T-cell (primary cell): Measurements from ENCODE around the gene PCSK1. TPM values are rescaled to one million over a fixed set of nuclear protein-coding genes. Genes with fewer than 3 reads are reported as not detected.
"Not testable (repeated sequence)": the region's sequence is repeated elsewhere in the genome, so short reads cannot be mapped to it uniquely, and the experiment has no call there.

Source experiments
- ATAC-seq, 4 experiments: fragments of 200-7000 bp in 3 of 4; fragments of 150-1000 bp in 1 of 4; cut with Tn5 transposase; replicated peaks in 1 of 4; 1 replicate in 3 of 4; 2 replicates in 1 of 4; pipeline ENCODE4 v1.10.0; 2021; ENCODE audit warnings: moderate library complexity in 3 of 4, mild to moderate bottlenecking in 2 of 4, moderate number of reproducible peaks in 1 of 4
- CTCF ChIA-PET, 2 donors: fragments of 300-600 bp; sonication (Branson Sonifier 250); formaldehyde crosslinking; loops; one replicate each; lab custom pipeline; 2022; ENCODE audit warnings: antibody characterized with exemption in 2 of 2; lab: Charles Lee
- POLR2A ChIA-PET, 2 donors: fragments of 300-600 bp; sonication (Branson Sonifier 250); formaldehyde crosslinking; loops; one replicate each; lab custom pipeline; 2022; ENCODE audit warnings: antibody characterized with exemption in 2 of 2; lab: Charles Lee
- DNase-seq, 35 experiments: peaks; one replicate each; pipeline versions ENCODE4 v3.0.0 to v3.0.0-alpha.2; 2013 to 2023
- H3K27ac ChIP-seq: one replicate; pipeline ENCODE4 v1.5.1; 2013; ENCODE audit warnings: low read length
- H3K27me3 ChIP-seq, 2 experiments: replicated peaks in 1 of 2; 1 replicate in 1 of 2; 2 replicates in 1 of 2; pipeline versions ENCODE4 v1.6.1 to v1.7.0; 2013; ENCODE audit warnings: low read length in 1 of 2, mixed read lengths in 1 of 2; ENCODE audit not compliant: control insufficient read depth in 2 of 2, insufficient read depth in 2 of 2; ENCODE audit errors: extremely low read depth in 1 of 2
- H3K36me3 ChIP-seq, 2 donors: 1 replicate in 1 of 2; 2 replicates in 1 of 2; pipeline versions ENCODE4 v1.6.1 to v1.7.0; 2013; ENCODE audit warnings: low read length in 1 of 2; ENCODE audit not compliant: control insufficient read depth in 2 of 2, insufficient read depth in 1 of 2; ENCODE audit errors: extremely low read depth in 1 of 2
- H3K4me1 ChIP-seq, 2 experiments: 1 replicate in 1 of 2; 2 replicates in 1 of 2; pipeline versions ENCODE4 v1.6.1 to v1.7.0; 2013; ENCODE audit warnings: low read length in 2 of 2, mixed read lengths in 1 of 2; ENCODE audit not compliant: insufficient read depth in 2 of 2, control insufficient read depth in 1 of 2; ENCODE audit errors: extremely low read depth in 1 of 2
- H3K4me3 ChIP-seq, 2 donors: 1 replicate in 1 of 2; 2 replicates in 1 of 2; pipeline versions ENCODE4 v1.5.1 to v1.7.0; 2013; ENCODE audit warnings: mild to moderate bottlenecking in 2 of 2, low read length in 1 of 2, moderate library complexity in 1 of 2; ENCODE audit not compliant: control insufficient read depth in 1 of 2; ENCODE audit errors: extremely low read depth in 1 of 2
- H3K9me3 ChIP-seq: 2 replicates; pipeline ENCODE4 v1.7.0; 2013
- H3K27ac Mint-ChIP-seq, 2 donors: one replicate each; pipeline ENCODE4 v1.8.0; 2020 to 2021; ENCODE audit warnings: mild to moderate bottlenecking in 2 of 2, mixed read lengths in 2 of 2
- H3K27me3 Mint-ChIP-seq, 2 donors: one replicate each; pipeline ENCODE4 v1.8.0; 2021 to 2022; ENCODE audit warnings: mixed read lengths in 2 of 2
- H3K36me3 Mint-ChIP-seq: one replicate; pipeline ENCODE4 v1.8.0; 2021; ENCODE audit warnings: mixed read lengths
- H3K4me1 Mint-ChIP-seq, 3 donors: one replicate each; pipeline ENCODE4 v1.8.0; 2020 to 2022; ENCODE audit warnings: mixed read lengths in 3 of 3, mild to moderate bottlenecking in 1 of 3
- H3K4me3 Mint-ChIP-seq, 3 donors: one replicate each; pipeline ENCODE4 v1.8.0; 2020 to 2022; ENCODE audit warnings: mild to moderate bottlenecking in 3 of 3, mixed read lengths in 3 of 3, moderate library complexity in 3 of 3
- H3K9me3 Mint-ChIP-seq, 3 donors: one replicate each; pipeline ENCODE4 v1.8.0; 2020 to 2022; ENCODE audit warnings: mixed read lengths in 3 of 3
- WGBS: methylation state at CpG from one replicate; pipeline ENCODE4 v1.1.5; 2013; ENCODE audit warnings: missing lambda C conversion rate; ENCODE audit not compliant: insufficient coverage; 5-methylcytosine and 5-hydroxymethylcytosine counted together
- total RNA-seq, 35 experiments: library from RNA in 6 of 35; stranded (reverse) in 6 of 35; fragments of 120-200 nt in 1 of 35; gene quantifications; one replicate each; pipeline versions ENCODE4 v1.2.1 to v1.2.4 and lab custom pipeline; 2013 to 2026

Gene PCSK1
- total RNA-seq, 5 donors from 2014 or later (not counting 1 experiment from before 2014, with no cell fraction given), result not detected

DNA sequence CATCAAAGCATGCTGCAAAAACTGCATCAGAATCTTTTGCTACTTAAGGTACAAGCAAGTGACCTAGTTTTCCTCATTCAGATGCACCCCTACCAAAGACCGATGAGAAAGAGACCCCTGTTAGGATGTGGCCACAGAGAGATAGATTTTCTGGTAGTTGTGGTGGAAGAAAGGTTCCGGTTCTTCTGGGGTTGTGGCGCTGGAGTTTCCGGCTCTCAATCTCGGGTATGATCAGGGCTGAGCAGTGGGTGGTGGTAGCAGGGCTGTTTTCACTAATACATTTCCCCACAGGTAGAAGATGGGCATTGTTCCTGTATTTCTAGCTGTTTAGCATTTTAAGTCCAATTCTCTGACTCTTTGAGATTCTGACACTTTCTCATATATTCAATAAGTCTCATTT lies 58.4 kb downstream of the PCSK1 start:
- Mint-ChIP-seq H3K27me3 (peaks cover 4 to 31% of the 10 kb centered on the region in 2 donors), H3K36me3 (no peaks in the 10 kb centered on the region), H3K9me3 (no peaks in the 10 kb centered on the region), H3K4me1 (peaks cover 6 to 12% (median 7%) of the 10 kb centered on the region in 3 donors), H3K27ac (no peak overlapping the region), H3K4me3 (peak overlapping the region in 1 of 3 donors; percentile 11)
- H3K9me3 ChIP-seq, result no peaks in the 10 kb centered on the region
- ATAC-seq, result peak in 3 of 4 experiments; percentile 32 to 64 (median 39)
- peak in 2 of 35 experiments; percentile 5 to 9 for DNase-seq
- WGBS, result no CpG with 5 or more reads among the region's 5 CpGs
- POLR2A ChIA-PET, result no interaction called here
- no peaks in the 10 kb centered on the region for H3K36me3 ChIP-seq
- H3K4me1 ChIP-seq, result no peaks in the 10 kb centered on the region
- no peak overlapping the region for H3K4me3 ChIP-seq
- CTCF ChIA-PET, result interaction anchor here in 1 of 2 donors (0.6 kb wide), 1 partner anchor 39 kb away, joined by 3 read pairs; no protein-coding TSS in a partner anchor
- no peak overlapping the region for H3K27ac ChIP-seq
- no peaks in the 10 kb centered on the region for H3K27me3 ChIP-seq

DNA sequence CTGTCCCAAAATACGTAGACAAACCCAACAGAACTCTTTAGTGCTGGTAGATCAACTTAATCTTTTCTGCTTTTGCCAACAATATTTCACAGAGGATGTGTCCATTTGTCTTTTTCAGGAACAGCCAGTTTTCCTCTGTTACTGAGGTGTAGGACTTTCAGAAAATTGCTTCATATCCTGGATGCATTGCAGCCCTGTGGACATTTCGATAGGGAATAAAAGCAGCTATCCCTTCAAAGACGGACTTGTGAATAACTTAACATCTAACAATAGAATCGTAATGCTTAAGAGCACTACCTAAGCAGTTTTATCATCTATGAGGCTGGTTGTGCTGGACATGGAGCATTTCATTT lies 59.7 kb downstream of the PCSK1 start:
- no peak overlapping the region for H3K27ac Mint-ChIP-seq
- no peaks in the 10 kb centered on the region for H3K4me1 ChIP-seq
- ChIA-PET CTCF (no interaction called here), POLR2A (no interaction called here)
- H3K36me3 Mint-ChIP-seq, result no peaks in the 10 kb centered on the region
- H3K27ac ChIP-seq, result no peak overlapping the region
- whole genome bisulfite sequencing, result no CpG with 5 or more reads among the region's 4 CpGs
- no peak overlapping the region for H3K4me3 ChIP-seq
- ATAC-seq, result no peak
- H3K4me3 Mint-ChIP-seq, result no peak overlapping the region
- peaks cover 0 to 2% of the 10 kb centered on the region in 2 experiments for H3K27me3 ChIP-seq
- H3K9me3 Mint-ChIP-seq, result no peaks in the 10 kb centered on the region
- H3K9me3 ChIP-seq, result no peaks in the 10 kb centered on the region
- no peaks in the 10 kb centered on the region for H3K36me3 ChIP-seq
- peaks cover 6 to 12% (median 7%) of the 10 kb centered on the region in 3 donors for H3K4me1 Mint-ChIP-seq
- DNase-seq, result no peak
- peaks cover 8 to 37% of the 10 kb centered on the region in 2 donors for H3K27me3 Mint-ChIP-seq

DNA sequence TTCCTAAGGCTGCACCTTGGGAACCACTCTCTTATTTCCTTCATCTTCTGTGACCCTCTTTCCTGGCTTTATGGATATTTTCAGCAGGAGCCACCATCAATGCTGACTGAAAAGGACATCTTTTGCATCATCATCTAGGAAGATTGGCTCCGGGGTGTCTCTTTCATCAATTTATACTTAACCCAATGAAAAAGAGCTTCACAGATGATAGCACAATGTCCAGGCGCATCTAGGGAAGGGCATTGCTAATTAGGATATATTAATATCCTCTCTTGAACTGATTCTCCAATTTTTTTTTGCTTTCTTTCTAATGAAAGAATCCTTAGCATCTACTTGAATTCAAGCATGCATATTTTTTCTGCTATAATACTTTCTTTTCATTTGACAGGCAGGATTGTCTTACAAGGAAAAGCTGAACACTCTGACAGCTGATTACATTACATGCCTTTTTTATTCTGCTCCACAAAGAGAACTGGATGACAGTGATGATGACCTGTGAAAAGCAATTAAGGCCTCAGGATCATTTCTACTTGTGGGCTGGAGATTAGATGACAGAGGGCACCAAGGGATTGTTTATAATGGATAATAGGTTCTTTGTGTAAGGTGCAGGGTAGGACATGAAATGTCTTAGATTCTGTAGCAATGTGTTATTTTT lies 60.2 kb downstream of the PCSK1 start:
- POLR2A ChIA-PET, result no interaction called here
- H3K27ac Mint-ChIP-seq, result no peak overlapping the region

DNA sequence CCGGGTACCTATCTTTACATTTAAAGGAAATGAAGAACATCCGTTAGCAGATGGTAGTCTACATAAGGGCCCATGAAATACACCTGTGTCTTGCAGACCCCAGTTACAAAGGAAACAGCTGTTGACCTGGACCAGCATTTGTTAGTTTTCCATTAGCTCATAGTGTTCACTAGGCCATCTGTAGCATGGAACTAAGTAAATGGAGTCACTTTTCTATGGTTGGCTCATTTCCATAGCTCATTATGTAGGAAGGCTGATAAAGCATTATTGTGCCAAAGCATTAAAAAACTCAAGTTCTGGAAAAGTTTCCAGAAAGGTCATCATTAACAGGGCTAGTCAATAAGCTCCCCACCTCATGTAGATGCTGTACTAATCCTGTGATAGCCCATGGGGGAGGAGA lies 62.1 kb downstream of the PCSK1 start:
- no peak for ATAC-seq
- DNase-seq, result no peak
- Histone ChIP-seq H3K4me1 (no peaks in the 10 kb centered on the region), H3K9me3 (no peaks in the 10 kb centered on the region), H3K27ac (no peak overlapping the region), H3K4me3 (no peak overlapping the region), H3K36me3 (no peaks in the 10 kb centered on the region), H3K27me3 (peaks cover 0 to 8% of the 10 kb centered on the region in 2 experiments)
- H3K27ac Mint-ChIP-seq, result no peak overlapping the region
- H3K4me3 Mint-ChIP-seq, result no peak overlapping the region
- H3K36me3 Mint-ChIP-seq, result no peaks in the 10 kb centered on the region
- H3K9me3 Mint-ChIP-seq, result no peaks in the 10 kb centered on the region
- ChIA-PET CTCF (interaction anchor here in 1 of 2 donors (0.6 kb wide), 1 partner anchor 44 kb away, joined by 6 read pairs; no protein-coding TSS in a partner anchor), POLR2A (no interaction called here)
- H3K4me1 Mint-ChIP-seq, result peaks cover 6 to 12% (median 7%) of the 10 kb centered on the region in 3 donors
- 100% methylated on average over 2 of the region's 2 CpGs for WGBS
- H3K27me3 Mint-ChIP-seq, result peaks cover 12 to 37% of the 10 kb centered on the region in 2 donors

More for the DNA sequence above, 60.2 kb downstream of the PCSK1 start:
- Histone ChIP-seq H3K36me3 (no peaks in the 10 kb centered on the region), H3K27ac (no peak overlapping the region), H3K9me3 (no peaks in the 10 kb centered on the region), H3K4me1 (no peaks in the 10 kb centered on the region), H3K4me3 (no peak overlapping the region), H3K27me3 (peaks cover 0 to 5% of the 10 kb centered on the region in 2 experiments)
- CTCF ChIA-PET, result no interaction called here
- H3K36me3 Mint-ChIP-seq, result no peaks in the 10 kb centered on the region
- peaks cover 10 to 38% of the 10 kb centered on the region in 2 donors for H3K27me3 Mint-ChIP-seq
- no peak overlapping the region for H3K4me3 Mint-ChIP-seq
- H3K4me1 Mint-ChIP-seq, result peaks cover 6 to 12% (median 7%) of the 10 kb centered on the region in 3 donors
- ATAC-seq, result no peak
- DNase-seq, result no peak
- no peaks in the 10 kb centered on the region for H3K9me3 Mint-ChIP-seq
- WGBS, result no CpG with 5 or more reads among the region's 2 CpGs

DNA sequence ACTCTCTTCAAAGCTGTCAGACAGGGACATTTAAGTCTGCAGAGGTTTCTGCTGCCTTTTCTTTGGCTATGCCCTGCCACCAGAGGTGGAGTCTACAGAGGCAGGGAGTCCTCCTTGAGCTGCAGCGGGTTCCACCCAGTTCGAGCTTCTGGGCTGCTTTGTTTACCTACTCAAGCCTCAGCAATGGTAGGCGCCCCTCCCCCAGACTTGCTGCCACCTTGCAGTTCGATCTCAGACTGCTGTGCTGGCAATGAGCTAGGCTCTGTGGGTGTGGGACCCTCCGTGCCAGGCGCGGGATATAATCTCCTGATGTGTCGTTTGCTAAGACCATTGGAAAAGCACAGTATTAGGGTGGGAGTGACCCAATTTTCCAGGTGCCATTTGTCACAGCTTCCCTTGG lies 65.7 kb downstream of the PCSK1 start:
- H3K4me3 Mint-ChIP-seq, H3K4me1 Mint-ChIP-seq, H3K27ac Mint-ChIP-seq: not testable (repeated sequence)

DNA sequence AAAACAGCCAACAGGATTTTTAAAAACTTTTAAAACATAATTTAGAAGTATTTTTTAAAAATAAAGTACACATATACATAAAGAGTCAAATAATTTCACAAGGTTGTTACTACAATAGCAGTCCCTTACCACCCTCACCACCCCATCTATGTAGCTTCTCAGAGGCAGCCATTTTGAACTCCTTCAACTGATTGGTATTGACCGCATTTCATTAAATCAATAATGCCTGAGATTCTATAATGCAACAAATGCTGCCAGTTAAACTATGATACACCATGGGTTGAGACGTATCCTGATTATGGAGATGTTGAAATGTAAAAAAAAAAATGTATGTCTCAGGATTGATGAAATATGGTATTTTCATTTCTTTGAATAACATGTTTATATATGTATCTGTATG lies 78.8 kb downstream of the PCSK1 start:
- WGBS, result no CpG with 5 or more reads among the region's 2 CpGs
- no peaks in the 10 kb centered on the region for H3K9me3 Mint-ChIP-seq

More for the DNA sequence above, 65.7 kb downstream of the PCSK1 start:
- H3K27me3 ChIP-seq, DNase-seq, H3K27ac ChIP-seq, ATAC-seq, H3K4me1 ChIP-seq, H3K9me3 Mint-ChIP-seq, POLR2A ChIA-PET, H3K4me3 ChIP-seq, H3K36me3 Mint-ChIP-seq, H3K36me3 ChIP-seq, H3K9me3 ChIP-seq, CTCF ChIA-PET: not testable (repeated sequence)
- WGBS, result 75% methylated on average over 5 of the region's 8 CpGs
- H3K27me3 Mint-ChIP-seq, result peaks cover 14 to 35% of the 10 kb centered on the region in 2 donors

More for the DNA sequence above, 78.8 kb downstream of the PCSK1 start:
- Mint-ChIP-seq H3K4me1 (no peaks in the 10 kb centered on the region), H3K36me3 (no peaks in the 10 kb centered on the region), H3K4me3 (no peak overlapping the region), H3K27me3 (peaks cover 4 to 8% of the 10 kb centered on the region in 2 donors), H3K27ac (no peak overlapping the region)
- H3K4me3 ChIP-seq, result no peak overlapping the region
- H3K4me1 ChIP-seq, result no peaks in the 10 kb centered on the region
- no peaks in the 10 kb centered on the region for H3K9me3 ChIP-seq
- no peaks in the 10 kb centered on the region for H3K36me3 ChIP-seq
- ChIA-PET CTCF (no interaction called here), POLR2A (no interaction called here)
- no peak overlapping the region for H3K27ac ChIP-seq
- ATAC-seq (no peak), DNase-seq (no peak)
- H3K27me3 ChIP-seq, result no peaks in the 10 kb centered on the region
